ENCODE data around the gene SLC1A3. TPM values are rescaled to one million over a fixed set of nuclear protein-coding genes. Genes with fewer than 3 reads are reported as not detected.

Gene SLC1A3
- polyA plus RNA-seq, 1 donor: 4.2 TPM

DNA sequence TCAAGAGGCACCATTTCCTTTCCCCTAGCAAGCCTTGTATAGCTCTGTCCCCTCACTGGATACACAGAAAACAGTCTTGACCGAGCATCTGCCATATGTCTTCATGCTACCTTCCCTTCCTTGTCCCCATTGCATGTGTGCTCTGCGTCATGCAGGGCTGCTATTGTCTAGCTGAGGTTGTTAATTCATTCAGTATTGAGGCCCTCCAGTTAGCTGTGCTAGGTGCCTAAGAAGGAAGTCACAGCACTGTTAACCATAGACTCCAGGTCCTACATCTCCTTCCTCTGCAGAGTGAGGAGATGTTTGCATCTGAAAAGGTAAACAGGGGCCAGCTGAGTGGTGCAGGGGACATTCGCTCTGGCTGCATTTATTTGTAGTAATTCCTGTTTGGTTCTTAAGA is 48.2 kb downstream of the SLC1A3 start:
- Histone ChIP-seq H3K27ac (ENCODE audit: low read length) (peak overlapping the region; percentile 21), H3K4me1 (ENCODE audit: control insufficient read depth, insufficient read depth, low read length) (peaks cover 19% of the 10 kb centered on the region), H3K27me3 (ENCODE audit: control insufficient read depth, insufficient read depth, low read length) (no peaks in the 10 kb centered on the region), H3K36me3 (ENCODE audit: control insufficient read depth, insufficient read depth, low read length) (no peaks in the 10 kb centered on the region), H3K9me3 (ENCODE audit: control insufficient read depth, low read depth, low read length) (no peaks in the 10 kb centered on the region), H3K4me3 (ENCODE audit: low read length) (no peak overlapping the region)
- DNase-seq: no peak
- WGBS (ENCODE audit: insufficient coverage, low lambda C conversion rate): no CpG with 5 or more reads among the region's 3 CpGs

DNA sequence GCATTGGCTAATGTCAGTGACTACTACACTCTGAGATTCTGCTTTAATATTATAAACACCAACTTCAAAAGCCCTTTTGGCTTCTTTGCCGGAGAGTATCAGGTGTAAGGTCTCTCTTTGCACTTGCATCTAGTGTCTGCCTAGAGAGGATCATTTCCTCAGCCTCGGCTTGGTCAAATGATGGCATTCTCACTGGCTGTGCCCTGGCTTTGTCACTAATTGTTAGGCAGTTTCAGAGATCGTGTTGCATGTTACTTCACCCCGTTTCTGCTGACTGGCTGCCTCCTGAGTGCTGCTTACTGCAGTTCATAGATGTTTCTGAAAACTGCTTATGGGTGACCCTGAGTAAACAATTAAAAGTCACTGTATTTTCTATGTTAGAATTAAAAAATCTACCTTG is 48.8 kb downstream of the SLC1A3 start:
- 67% methylated on average over 1 of the region's 4 CpGs for WGBS (ENCODE audit: insufficient coverage, low lambda C conversion rate)
- H3K9me3 ChIP-seq (ENCODE audit: control insufficient read depth, low read depth, low read length): no peaks in the 10 kb centered on the region
- no peak overlapping the region for H3K4me3 ChIP-seq (ENCODE audit: low read length)
- H3K27me3 ChIP-seq (ENCODE audit: control insufficient read depth, insufficient read depth, low read length): no peaks in the 10 kb centered on the region
- H3K27ac ChIP-seq (ENCODE audit: low read length): peak overlapping the region; percentile 21
- H3K4me1 ChIP-seq (ENCODE audit: control insufficient read depth, insufficient read depth, low read length): peaks cover 19% of the 10 kb centered on the region
- peak; percentile 10 to 22 for DNase-seq
- no peaks in the 10 kb centered on the region for H3K36me3 ChIP-seq (ENCODE audit: control insufficient read depth, insufficient read depth, low read length)

DNA sequence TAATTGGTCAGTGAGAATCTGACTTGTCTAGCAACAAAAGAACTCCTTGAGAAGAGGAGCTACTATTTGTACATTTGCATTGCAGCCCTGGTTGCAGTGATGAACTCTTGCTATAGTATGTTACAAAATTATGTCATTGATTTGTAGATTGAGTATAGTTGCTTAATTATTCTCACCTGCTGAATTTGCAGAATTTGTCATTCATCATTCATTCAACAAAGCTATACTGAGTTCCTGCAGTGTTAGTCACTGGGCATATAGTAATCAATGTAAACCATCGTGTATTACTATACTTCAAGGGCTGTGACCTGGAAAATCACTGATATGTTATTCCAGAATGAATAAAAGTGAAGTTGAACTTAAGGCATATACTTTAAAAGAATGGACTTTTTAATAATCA is 50.1 kb downstream of the SLC1A3 start:
- WGBS (ENCODE audit: insufficient coverage, low lambda C conversion rate): no CpG with 5 or more reads among the region's 1 CpG
- Histone ChIP-seq H3K4me1 (ENCODE audit: control insufficient read depth, insufficient read depth, low read length) (peaks cover 23% of the 10 kb centered on the region), H3K4me3 (ENCODE audit: low read length) (no peak overlapping the region), H3K36me3 (ENCODE audit: control insufficient read depth, insufficient read depth, low read length) (no peaks in the 10 kb centered on the region), H3K27ac (ENCODE audit: low read length) (no peak overlapping the region), H3K9me3 (ENCODE audit: control insufficient read depth, low read depth, low read length) (no peaks in the 10 kb centered on the region), H3K27me3 (ENCODE audit: control insufficient read depth, insufficient read depth, low read length) (no peaks in the 10 kb centered on the region)
- no peak for DNase-seq

DNA sequence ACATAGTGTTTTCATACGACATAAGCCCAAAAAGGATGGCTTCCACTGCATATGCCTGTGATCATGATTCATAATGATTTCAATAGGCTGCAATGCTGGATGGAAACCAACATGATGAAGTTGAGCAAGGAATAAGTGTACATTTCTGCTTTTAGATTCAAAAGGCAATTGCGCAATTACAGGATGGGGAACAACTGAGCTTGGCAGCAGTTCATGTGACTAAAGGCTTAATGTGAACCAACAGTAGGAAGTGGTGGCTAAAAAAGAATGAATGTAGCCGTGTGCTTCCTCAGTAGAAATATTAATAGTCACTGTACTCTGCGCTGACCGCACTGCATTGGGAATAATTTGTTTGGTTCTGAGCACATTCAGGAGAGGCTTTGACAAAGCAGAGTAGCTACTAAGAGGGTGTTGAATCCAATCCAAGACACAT is 51.2 kb downstream of the SLC1A3 start:
- no peak overlapping the region for H3K27ac ChIP-seq (ENCODE audit: low read length)
- H3K4me1 ChIP-seq (ENCODE audit: control insufficient read depth, insufficient read depth, low read length): peaks cover 18% of the 10 kb centered on the region
- WGBS (ENCODE audit: insufficient coverage, low lambda C conversion rate): 100% methylated on average over 1 of the region's 5 CpGs
- no peaks in the 10 kb centered on the region for H3K27me3 ChIP-seq (ENCODE audit: control insufficient read depth, insufficient read depth, low read length)
- H3K36me3 ChIP-seq (ENCODE audit: control insufficient read depth, insufficient read depth, low read length): no peaks in the 10 kb centered on the region
- DNase-seq: peak; percentile 62 to 75
- H3K4me3 ChIP-seq (ENCODE audit: low read length): no peak overlapping the region
- H3K9me3 ChIP-seq (ENCODE audit: control insufficient read depth, low read depth, low read length): no peaks in the 10 kb centered on the region

DNA sequence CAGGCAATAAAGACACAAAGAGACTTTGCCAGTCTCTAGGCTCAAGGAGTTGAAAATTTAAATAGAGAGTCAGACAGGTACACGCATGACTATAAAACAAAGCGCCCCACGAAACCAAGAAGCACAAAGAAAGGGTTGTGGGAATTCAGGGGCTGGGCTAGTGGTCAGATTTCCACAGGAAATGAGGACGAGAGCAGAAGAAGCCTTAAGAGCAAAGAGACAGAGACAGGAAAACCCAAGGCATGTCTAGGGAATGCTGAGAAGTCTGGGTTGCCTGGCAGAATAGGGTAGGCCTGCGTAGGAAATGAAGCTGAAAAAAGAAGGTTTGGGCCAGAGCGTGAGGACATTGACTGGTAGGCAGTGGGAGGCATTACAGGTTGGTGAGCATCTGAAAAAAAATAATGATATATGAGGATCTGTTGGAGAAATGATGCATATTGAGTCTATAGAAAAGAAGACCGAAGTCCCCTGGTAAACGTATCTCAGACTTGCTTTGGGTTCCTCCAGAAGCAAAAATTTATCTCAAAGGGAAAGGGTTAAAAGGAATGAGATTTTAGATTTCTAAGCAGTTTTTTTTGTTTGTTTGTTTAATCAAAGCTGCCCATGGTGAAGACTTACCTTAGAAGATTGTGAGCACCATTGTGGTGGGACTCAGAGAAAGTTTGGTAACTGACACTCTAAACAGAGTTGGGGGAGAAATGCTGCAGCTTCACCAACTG is 51.8 kb downstream of the SLC1A3 start:
- no peak for DNase-seq
- no peaks in the 10 kb centered on the region for H3K9me3 ChIP-seq (ENCODE audit: control insufficient read depth, low read depth, low read length)
- H3K36me3 ChIP-seq (ENCODE audit: control insufficient read depth, insufficient read depth, low read length): no peaks in the 10 kb centered on the region
- H3K4me3 ChIP-seq (ENCODE audit: low read length): no peak overlapping the region
- H3K27ac ChIP-seq (ENCODE audit: low read length): no peak overlapping the region
- H3K4me1 ChIP-seq (ENCODE audit: control insufficient read depth, insufficient read depth, low read length): peaks cover 18% of the 10 kb centered on the region
- 100% methylated on average over 4 of the region's 8 CpGs for WGBS (ENCODE audit: insufficient coverage, low lambda C conversion rate)
- no peaks in the 10 kb centered on the region for H3K27me3 ChIP-seq (ENCODE audit: control insufficient read depth, insufficient read depth, low read length)

DNA sequence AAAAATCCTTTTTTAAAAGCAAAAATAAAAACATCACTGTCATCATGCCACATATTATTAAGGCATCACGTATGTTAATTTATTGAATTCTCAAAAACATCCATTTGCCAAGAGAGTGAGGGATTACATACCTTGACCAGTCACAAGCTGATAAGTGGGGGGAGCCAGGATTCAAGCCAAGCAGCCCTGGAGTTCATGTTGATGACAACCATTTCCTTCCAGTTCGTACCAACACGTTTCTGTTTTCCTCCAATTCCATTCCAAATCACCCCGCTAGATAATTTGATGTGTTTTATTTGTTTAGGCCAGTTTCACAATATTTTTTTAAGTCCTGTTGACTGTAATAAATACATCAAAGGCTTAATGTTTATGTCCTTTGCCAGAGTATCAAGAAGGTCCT is 53.0 kb downstream of the SLC1A3 start:
- H3K27me3 ChIP-seq (ENCODE audit: control insufficient read depth, insufficient read depth, low read length): no peaks in the 10 kb centered on the region
- peaks cover 18% of the 10 kb centered on the region for H3K4me1 ChIP-seq (ENCODE audit: control insufficient read depth, insufficient read depth, low read length)
- H3K4me3 ChIP-seq (ENCODE audit: low read length): no peak overlapping the region
- no peaks in the 10 kb centered on the region for H3K36me3 ChIP-seq (ENCODE audit: control insufficient read depth, insufficient read depth, low read length)
- no peak overlapping the region for H3K27ac ChIP-seq (ENCODE audit: low read length)
- no peak for DNase-seq
- no peaks in the 10 kb centered on the region for H3K9me3 ChIP-seq (ENCODE audit: control insufficient read depth, low read depth, low read length)
- 89% methylated on average over 4 of the region's 4 CpGs for WGBS (ENCODE audit: insufficient coverage, low lambda C conversion rate)

DNA sequence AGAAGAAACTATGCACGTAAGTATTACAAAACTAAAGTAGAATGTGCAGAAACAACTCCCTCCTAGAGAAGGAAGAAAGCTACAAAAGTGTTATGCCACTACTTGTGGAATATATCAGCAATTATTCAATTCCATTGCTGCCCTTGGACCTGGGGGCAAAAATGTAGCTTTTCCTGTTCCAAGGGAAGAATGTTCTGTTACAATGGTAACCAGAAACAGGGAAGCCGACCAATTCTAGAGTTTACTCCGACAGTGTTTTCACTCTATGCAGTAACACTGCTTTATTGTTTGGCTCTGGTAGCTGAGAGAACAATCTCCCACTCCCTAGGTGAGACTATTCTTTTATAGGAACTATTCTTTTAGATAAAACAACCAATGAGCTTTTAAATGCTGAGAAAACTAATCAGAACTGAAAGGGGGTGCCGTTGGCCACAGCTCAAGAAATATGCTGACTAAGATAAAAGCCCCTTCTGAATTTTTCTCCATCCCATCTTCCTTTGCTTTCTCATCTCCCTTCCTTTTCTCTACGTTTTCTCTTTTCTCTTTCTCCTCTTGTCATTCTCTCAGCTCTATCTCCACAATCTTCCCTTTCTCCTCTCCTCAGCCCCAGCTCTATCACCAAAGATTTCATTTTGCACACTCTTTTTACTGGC is 54.1 kb downstream of the SLC1A3 start:
- Histone ChIP-seq H3K4me3 (ENCODE audit: low read length) (no peak overlapping the region), H3K9me3 (ENCODE audit: control insufficient read depth, low read depth, low read length) (no peaks in the 10 kb centered on the region), H3K27me3 (ENCODE audit: control insufficient read depth, insufficient read depth, low read length) (no peaks in the 10 kb centered on the region), H3K27ac (ENCODE audit: low read length) (no peak overlapping the region), H3K36me3 (ENCODE audit: control insufficient read depth, insufficient read depth, low read length) (no peaks in the 10 kb centered on the region), H3K4me1 (ENCODE audit: control insufficient read depth, insufficient read depth, low read length) (peaks cover 12% of the 10 kb centered on the region)
- peak; percentile 54 to 76 for DNase-seq
- WGBS (ENCODE audit: insufficient coverage, low lambda C conversion rate): 46% methylated on average over 2 of the region's 5 CpGs

DNA sequence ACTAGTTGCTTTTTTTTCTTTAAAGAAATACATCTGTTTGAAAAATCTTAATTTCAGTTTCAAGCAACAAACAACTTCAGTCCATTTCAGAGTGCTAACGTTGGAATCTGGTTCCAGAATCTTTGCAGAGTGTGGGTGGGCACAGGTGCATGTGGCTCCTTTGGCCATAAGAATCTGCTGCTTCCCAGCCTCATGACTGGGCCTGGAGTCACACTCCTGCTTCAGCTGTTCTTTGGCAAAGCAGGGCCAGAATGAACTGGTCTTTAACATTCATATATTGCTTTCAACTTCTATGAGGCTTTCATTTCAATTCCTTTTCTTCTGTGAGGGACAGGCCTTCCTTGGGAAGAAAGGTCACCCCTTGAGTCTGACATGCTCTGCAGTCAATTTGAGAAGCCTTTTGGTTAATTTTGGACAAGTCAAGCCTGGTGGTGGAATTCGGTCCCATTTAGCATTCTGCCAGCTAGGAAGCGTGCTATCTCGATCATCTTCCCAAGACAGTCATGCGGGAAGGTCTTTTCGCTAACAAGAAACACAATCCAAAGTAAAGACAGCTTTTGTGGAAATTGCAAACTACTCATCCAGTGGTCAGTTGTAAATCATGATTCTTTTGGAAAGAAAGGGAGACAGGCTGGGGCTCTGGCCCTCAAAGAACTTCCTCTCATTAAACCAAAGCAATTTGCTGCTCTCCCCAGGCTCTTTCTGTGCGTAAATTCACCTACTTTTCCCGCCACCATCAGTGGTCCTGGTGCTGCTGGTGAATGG is 55.2 kb downstream of the SLC1A3 start:
- Histone ChIP-seq H3K4me3 (ENCODE audit: low read length) (no peak overlapping the region), H3K4me1 (ENCODE audit: control insufficient read depth, insufficient read depth, low read length) (peaks cover 12% of the 10 kb centered on the region), H3K9me3 (ENCODE audit: control insufficient read depth, low read depth, low read length) (no peaks in the 10 kb centered on the region), H3K27ac (ENCODE audit: low read length) (no peak overlapping the region), H3K27me3 (ENCODE audit: control insufficient read depth, insufficient read depth, low read length) (no peaks in the 10 kb centered on the region), H3K36me3 (ENCODE audit: control insufficient read depth, insufficient read depth, low read length) (no peaks in the 10 kb centered on the region)
- WGBS (ENCODE audit: insufficient coverage, low lambda C conversion rate): no CpG with 5 or more reads among the region's 8 CpGs
- no peak for DNase-seq

DNA sequence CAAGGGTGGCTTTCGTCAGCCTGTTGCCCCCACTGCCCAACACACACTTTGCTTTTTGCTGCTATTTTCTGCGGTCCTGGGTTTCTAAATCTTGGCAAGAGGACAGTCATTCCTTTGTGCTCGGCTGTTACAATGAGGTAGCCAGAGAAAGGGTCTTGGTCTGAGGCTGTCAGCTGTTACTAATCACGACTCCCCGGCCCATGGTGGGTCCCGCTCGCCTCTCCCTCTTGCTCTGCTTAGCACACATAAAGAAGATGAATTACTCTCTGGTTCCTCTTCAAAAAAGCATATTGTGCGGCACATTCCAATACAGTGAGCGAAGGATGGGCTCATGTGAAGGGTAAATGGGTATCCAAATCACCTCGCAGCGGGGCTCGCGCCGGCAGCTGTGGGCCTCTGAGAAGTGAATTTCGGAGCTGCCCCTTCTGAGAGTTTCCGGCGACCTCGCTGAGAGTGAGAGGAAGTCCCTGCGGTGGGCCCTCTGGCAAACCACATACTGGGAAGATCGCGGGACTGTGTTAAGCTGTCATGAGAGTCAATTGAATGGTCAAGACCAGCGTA is 56.0 kb downstream of the SLC1A3 start:
- WGBS (ENCODE audit: insufficient coverage, low lambda C conversion rate): no CpG with 5 or more reads among the region's 22 CpGs
- Histone ChIP-seq H3K27ac (ENCODE audit: low read length) (no peak overlapping the region), H3K36me3 (ENCODE audit: control insufficient read depth, insufficient read depth, low read length) (no peaks in the 10 kb centered on the region), H3K27me3 (ENCODE audit: control insufficient read depth, insufficient read depth, low read length) (no peaks in the 10 kb centered on the region), H3K4me3 (ENCODE audit: low read length) (no peak overlapping the region), H3K4me1 (ENCODE audit: control insufficient read depth, insufficient read depth, low read length) (peaks cover 11% of the 10 kb centered on the region), H3K9me3 (ENCODE audit: control insufficient read depth, low read depth, low read length) (no peaks in the 10 kb centered on the region)
- DNase-seq: no peak

DNA sequence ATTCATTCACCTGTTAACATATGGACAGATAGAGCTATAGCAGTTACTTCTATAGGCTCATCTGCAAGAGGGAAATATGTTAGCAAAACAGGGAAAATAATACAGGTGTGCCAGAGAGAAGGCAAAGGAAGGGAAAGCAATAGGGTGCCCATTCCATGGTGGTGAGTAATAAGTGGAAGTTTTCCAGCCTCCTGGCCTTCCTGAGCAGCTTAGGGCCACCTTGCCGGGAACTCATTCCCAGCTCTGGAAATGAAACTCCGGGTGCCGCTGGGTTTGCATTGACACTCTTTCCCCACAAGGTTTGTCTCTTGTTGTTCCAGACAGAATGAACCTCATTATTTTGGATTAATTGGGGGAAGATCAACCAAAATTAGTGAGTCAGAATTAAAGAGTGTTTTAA is 58.4 kb downstream of the SLC1A3 start:
- Histone ChIP-seq H3K27me3 (ENCODE audit: control insufficient read depth, insufficient read depth, low read length) (no peaks in the 10 kb centered on the region), H3K36me3 (ENCODE audit: control insufficient read depth, insufficient read depth, low read length) (no peaks in the 10 kb centered on the region), H3K9me3 (ENCODE audit: control insufficient read depth, low read depth, low read length) (no peaks in the 10 kb centered on the region), H3K4me1 (ENCODE audit: control insufficient read depth, insufficient read depth, low read length) (peaks cover 7% of the 10 kb centered on the region), H3K4me3 (ENCODE audit: low read length) (no peak overlapping the region), H3K27ac (ENCODE audit: low read length) (no peak overlapping the region)
- no peak for DNase-seq
- no CpG with 5 or more reads among the region's 3 CpGs for WGBS (ENCODE audit: insufficient coverage, low lambda C conversion rate)

All from large intestine (tissue), 3 donors.